OCI-LY1 (cell line): ENCODE data around the gene SMAD1.

Experiments
- H2AFZ ChIP-seq: fragments of 200-600 bp; sonication (generic), shearing (Covaris generic); 2 replicates; pipeline ENCODE4 v1.6.0; 2014; ENCODE audit warnings: antibody characterized with exemption, mild to moderate bottlenecking, low read length
- H3F3A ChIP-seq: fragments of 200-600 bp; sonication (generic), shearing (Covaris generic); 2 replicates; pipeline ENCODE4 v1.6.0; 2014; ENCODE audit warnings: mild to moderate bottlenecking, antibody characterized with exemption, low read length, moderate library complexity; ENCODE audit not compliant: insufficient read depth
- H3K27ac ChIP-seq: fragments of 200-600 bp; sonication (generic); 2 replicates; pipeline ENCODE4 v1.5.1; 2014; ENCODE audit warnings: low read length, mixed run types, mild to moderate bottlenecking, low read depth; ENCODE audit not compliant: poor library complexity, severe bottlenecking
- H3K27me3 ChIP-seq: fragments of 200-600 bp; sonication (generic); 2 replicates; pipeline ENCODE4 v1.6.0; 2014; ENCODE audit warnings: antibody characterized with exemption, mild to moderate bottlenecking, low read length, moderate library complexity; ENCODE audit not compliant: insufficient read depth
- H3K36me3 ChIP-seq: fragments of 200-600 bp; sonication (generic); 2 replicates; pipeline ENCODE4 v1.6.1; 2014; ENCODE audit warnings: mild to moderate bottlenecking, antibody characterized with exemption, low read length, moderate library complexity, mixed read lengths; ENCODE audit not compliant: insufficient read depth
- H3K4me1 ChIP-seq: fragments of 200-600 bp; sonication (generic); 2 replicates; pipeline ENCODE4 v1.5.1; 2014; ENCODE audit warnings: mild to moderate bottlenecking, low read length, moderate library complexity; ENCODE audit not compliant: insufficient read depth, severe bottlenecking
- H3K4me2 ChIP-seq: fragments of 200-600 bp; sonication (generic), shearing (Covaris generic); 2 replicates; pipeline ENCODE4 v1.6.1; 2014; ENCODE audit warnings: low read length
- H3K4me3 ChIP-seq: fragments of 200-600 bp; sonication (generic); 2 replicates; pipeline ENCODE4 v1.5.1; 2014; ENCODE audit warnings: low read length, low read depth, mild to moderate bottlenecking, mixed read lengths; ENCODE audit not compliant: poor library complexity, severe bottlenecking
- H3K79me2 ChIP-seq: fragments of 200-600 bp; shearing (Covaris generic); 2 replicates; pipeline ENCODE4 v1.6.1; 2016; ENCODE audit warnings: mixed run types, low read length, mixed read lengths; ENCODE audit not compliant: insufficient read depth
- H3K9ac ChIP-seq: fragments of 200-600 bp; sonication (generic), shearing (Covaris generic); 2 replicates; pipeline ENCODE4 v1.6.1; 2014; ENCODE audit warnings: mild to moderate bottlenecking, low read length, mixed read lengths
- H3K9me2 ChIP-seq: fragments of 200-600 bp; sonication (generic), shearing (Covaris generic); 2 replicates; pipeline ENCODE4 v1.6.1; 2014; ENCODE audit warnings: low read depth, mild to moderate bottlenecking, low read length, mixed read lengths
- H3K9me3 ChIP-seq: fragments of 200-600 bp; shearing (Covaris generic); 2 replicates; pipeline ENCODE4 v1.6.1; 2014; ENCODE audit warnings: low read length, mixed read lengths
- H4K20me1 ChIP-seq: fragments of 200-600 bp; sonication (generic), shearing (Covaris generic); 2 replicates; pipeline ENCODE4 v1.6.0; 2016; ENCODE audit warnings: mild to moderate bottlenecking, low read length; ENCODE audit not compliant: insufficient read depth
- CTCF ChIP-seq: fragments of 200-600 bp; sonication (generic), shearing (Covaris generic); IDR thresholded peaks from 2 replicates; pipeline ENCODE4 v1.5.1; 2017; ENCODE audit warnings: mild to moderate bottlenecking, antibody characterized with exemption, low read length, moderate library complexity, mixed read lengths
- EZH2 ChIP-seq: fragments of 200-600 bp; sonication (generic), shearing (Covaris generic); IDR thresholded peaks from 2 replicates; pipeline ENCODE4 v1.8.0; 2017; ENCODE audit warnings: borderline replicate concordance, mixed run types, mild to moderate bottlenecking, antibody characterized with exemption, low read length, moderate library complexity, mixed read lengths

Gene SMAD1

GRCh38 chr4:145490796-145491195 is 9.1 kb downstream of the SMAD1 start:
- peak overlapping the region; percentile 47; the same call in 1 of the 2 replicates for H3K9ac ChIP-seq
- peaks cover 14% of the 10 kb centered on the region; the same call in 1 of the 2 replicates for H3K36me3 ChIP-seq
- H3K9me2 ChIP-seq: no peaks in the 10 kb centered on the region
- H3K9me3 ChIP-seq: no peaks in the 10 kb centered on the region
- H3K79me2 ChIP-seq: peaks cover 97% of the 10 kb centered on the region
- no peaks in the 10 kb centered on the region for H3K27me3 ChIP-seq
- H3K4me1 ChIP-seq: peaks cover 100% of the 10 kb centered on the region
- H2AFZ ChIP-seq: no peak overlapping the region
- H3F3A ChIP-seq: 0 out of 2 replicates have a peak, but pooled peaks cover 5% of the 10 kb centered on the region
- no peaks in the 10 kb centered on the region for H4K20me1 ChIP-seq
- peak overlapping the region; percentile 57 for H3K4me2 ChIP-seq
- no peak for TF ChIP-seq CTCF
- peak overlapping the region; percentile 97 for H3K27ac ChIP-seq
- peak overlapping the region; percentile 45 for H3K4me3 ChIP-seq

GRCh38 chr4:145492376-145492775 is 10.7 kb downstream of the SMAD1 start:
- 0 out of 2 replicates have a peak, but pooled peaks cover under 1% of the 10 kb centered on the region for H3F3A ChIP-seq
- peak overlapping the region; percentile 57 for H3K4me2 ChIP-seq
- H3K9ac ChIP-seq: peak overlapping the region; percentile 47; the same call in 1 of the 2 replicates
- H4K20me1 ChIP-seq: no peaks in the 10 kb centered on the region
- H3K27ac ChIP-seq: peak overlapping the region; percentile 97
- H3K36me3 ChIP-seq: peaks cover 30% of the 10 kb centered on the region
- no peaks in the 10 kb centered on the region for H3K9me3 ChIP-seq
- H3K4me3 ChIP-seq: peak overlapping the region; percentile 45
- H3K9me2 ChIP-seq: no peaks in the 10 kb centered on the region
- no peaks in the 10 kb centered on the region for H3K27me3 ChIP-seq
- no peak overlapping the region for H2AFZ ChIP-seq
- peaks cover 100% of the 10 kb centered on the region for H3K4me1 ChIP-seq
- TF ChIP-seq CTCF: no peak
- TF ChIP-seq EZH2: no peak
- peaks cover 97% of the 10 kb centered on the region for H3K79me2 ChIP-seq

GRCh38 chr4:145493166-145493565 is 11.5 kb downstream of the SMAD1 start:
- no peaks in the 10 kb centered on the region for H3F3A ChIP-seq
- peaks cover 100% of the 10 kb centered on the region for H3K4me1 ChIP-seq
- no peaks in the 10 kb centered on the region for H3K27me3 ChIP-seq
- H3K9me2 ChIP-seq: no peaks in the 10 kb centered on the region
- H3K4me2 ChIP-seq: peak overlapping the region; percentile 57
- H3K36me3 ChIP-seq: peaks cover 31% of the 10 kb centered on the region
- no peaks in the 10 kb centered on the region for H3K9me3 ChIP-seq
- H3K4me3 ChIP-seq: peak overlapping the region; percentile 45
- peak overlapping the region; percentile 97 for H3K27ac ChIP-seq
- peaks cover 99% of the 10 kb centered on the region for H3K79me2 ChIP-seq
- TF ChIP-seq EZH2 (no peak), CTCF (no peak)
- H2AFZ ChIP-seq: no peak overlapping the region
- H4K20me1 ChIP-seq: no peaks in the 10 kb centered on the region
- H3K9ac ChIP-seq: peak overlapping the region; percentile 47
